Stimulated activated CD4-positive, alpha-beta T cell treated with anti-CD3 and anti-CD28 coated beads, TNF-alpha, amount 100 ng/mL, for 48 hours (primary cell): ENCODE data around the gene SDHAF3.
A peak's percentile ranks its signal among the peaks of the same experiment; 100 is the strongest.
"Not testable (repeated sequence)": the region's sequence is repeated elsewhere in the genome, so short reads cannot be mapped to it uniquely, and the experiment has no call there.

Experiments used
- DNase-seq, 3 donors: peaks; one replicate each; pipeline ENCODE4 v3.0.0-alpha.2; 2020; ENCODE audit warnings: low read depth in 3 of 3

Gene SDHAF3

DNA sequence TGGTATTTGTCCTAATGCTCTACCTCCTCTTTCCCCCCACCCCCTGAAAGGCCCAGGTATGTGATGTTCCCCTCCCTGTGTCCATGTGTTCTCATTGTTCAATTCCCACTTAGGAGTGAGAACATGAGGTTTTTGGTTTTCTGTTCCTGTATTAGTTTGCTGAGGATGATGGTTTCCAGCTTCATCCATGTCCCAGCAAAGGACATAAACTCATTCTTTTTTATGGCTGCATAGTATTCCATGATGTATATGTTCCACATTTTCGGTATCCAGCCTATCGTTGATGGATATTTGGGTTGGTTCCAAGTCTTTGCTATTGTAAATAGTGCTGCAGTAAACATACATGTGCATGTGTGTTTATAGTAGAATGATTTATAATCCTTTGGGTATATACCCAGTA is 5.6 kb downstream of the SDHAF3 start:
- DNase-seq: not testable (repeated sequence)

DNA sequence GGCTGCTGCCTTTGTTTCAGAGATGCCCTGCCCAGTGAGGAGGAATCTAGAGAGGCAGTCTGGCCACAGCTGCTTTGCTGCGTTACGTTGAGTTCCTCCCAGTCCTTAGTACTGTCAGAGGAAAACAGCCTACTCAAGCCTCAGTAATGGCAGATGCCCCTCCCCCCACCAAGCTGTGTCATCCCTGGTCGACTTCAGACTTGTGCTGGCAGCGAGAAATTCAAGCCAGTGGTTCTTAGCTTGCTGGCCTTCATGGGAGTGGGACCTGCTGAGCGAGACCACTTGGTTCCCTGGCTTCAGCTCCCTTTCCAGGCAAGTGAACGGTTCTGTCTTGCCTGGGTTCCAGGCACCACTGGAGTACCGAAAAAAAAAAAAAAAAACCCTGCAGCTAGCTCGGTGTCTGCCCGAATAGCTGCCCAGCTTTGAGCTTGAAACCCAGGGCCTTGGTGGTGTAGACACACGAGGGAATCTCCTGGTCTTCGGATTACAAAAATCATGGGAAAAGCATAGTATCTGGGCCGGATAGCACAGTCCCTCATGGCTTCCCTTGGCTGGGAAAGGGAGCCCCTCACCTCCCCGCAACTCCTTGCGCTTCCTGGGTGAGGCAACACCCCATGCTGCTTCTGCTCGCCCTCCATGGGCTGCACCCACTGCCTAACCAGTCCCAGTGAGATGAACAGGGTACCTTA is 9.1 kb downstream of the SDHAF3 start:
- no peak for DNase-seq

DNA sequence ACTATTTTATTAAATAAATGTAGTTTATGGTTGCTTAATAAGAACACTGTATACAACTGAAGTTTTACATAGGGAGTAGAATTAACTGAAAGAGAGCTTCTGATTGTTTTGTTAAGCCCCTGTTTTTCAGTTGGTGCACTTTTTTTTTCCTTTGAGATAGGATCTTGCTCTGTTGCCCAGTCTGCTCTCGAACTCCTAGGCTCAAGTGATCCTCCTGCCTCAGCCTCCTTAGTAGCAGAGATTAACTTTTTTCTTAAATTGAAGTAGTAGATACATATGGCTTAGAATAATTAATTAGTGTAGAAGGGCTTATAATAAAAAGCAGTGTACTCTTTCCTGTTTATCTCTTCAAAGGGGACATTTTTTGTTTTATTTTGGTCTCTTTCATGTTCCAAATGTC is 11.2 kb downstream of the SDHAF3 start:
- no peak for DNase-seq

GRCh38 chr7:97130417-97131139 is 13.1 kb downstream of the SDHAF3 start:
- DNase-seq: no peak

DNA sequence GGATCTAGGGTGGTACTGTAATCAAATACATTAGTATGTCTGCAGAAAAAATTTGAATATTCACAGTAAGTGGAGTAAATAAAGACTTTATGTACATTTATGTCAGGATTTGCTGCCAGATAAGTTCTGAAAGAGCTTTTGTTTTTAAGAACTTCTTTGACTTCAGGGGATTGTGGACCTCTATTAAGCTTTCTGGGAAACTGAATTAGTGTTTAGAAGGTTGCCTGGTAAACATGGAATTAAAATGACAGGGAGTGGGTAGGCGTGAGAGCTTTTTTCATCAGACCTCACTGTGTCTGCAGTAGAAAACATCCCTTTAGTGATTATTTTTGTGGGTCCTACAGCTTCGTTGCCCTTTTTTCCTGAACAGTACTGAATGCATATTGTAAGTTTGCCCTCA is 15.7 kb downstream of the SDHAF3 start:
- no peak for DNase-seq

DNA sequence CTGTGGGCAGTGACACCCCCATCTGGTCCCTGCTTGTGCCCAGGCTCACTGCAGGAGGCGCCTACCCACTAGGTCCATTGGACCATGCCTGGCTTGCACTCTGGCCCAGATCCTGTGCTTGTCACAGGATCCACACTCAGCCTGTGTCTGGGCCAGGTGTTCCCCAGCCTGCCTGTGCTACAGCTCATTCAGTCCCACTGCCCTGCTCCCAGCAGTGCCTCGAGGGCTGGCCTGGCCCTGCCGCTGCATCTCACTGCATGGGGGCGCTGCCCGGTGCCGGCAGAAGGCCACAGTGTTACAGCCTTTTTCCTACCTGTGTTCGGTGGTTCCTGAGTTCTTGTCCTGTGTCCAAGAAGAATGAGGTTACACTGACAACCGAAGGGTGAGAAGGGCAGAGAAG is 21.3 kb downstream of the SDHAF3 start:
- no peak for DNase-seq

- DNase-seq: no peak
Observed at GRCh38 chr7:97145068-97145467, 27.6 kb downstream of the SDHAF3 start.

DNA sequence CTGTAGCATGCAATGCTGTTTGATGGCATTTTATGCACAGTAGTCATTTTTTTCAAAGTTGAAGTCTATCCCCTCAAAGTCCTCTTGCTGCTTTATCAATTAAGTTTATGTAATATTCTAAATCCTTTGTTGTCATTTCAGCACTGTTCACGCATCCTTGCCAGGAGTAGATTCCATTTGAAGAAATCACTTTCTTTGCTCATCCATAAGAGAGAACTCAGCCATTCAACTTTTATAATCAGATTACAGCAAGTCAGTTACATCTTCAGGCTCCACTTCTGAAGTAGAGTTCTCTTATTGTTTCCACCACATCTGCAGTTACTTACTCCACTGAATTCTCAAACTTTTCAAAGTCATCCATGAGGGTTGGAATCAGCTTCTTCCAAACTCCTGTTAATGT is 32.3 kb downstream of the SDHAF3 start:
- no peak for DNase-seq

- no peak for DNase-seq
Observed at GRCh38 chr7:97155897-97156418, 38.5 kb downstream of the SDHAF3 start.

- DNase-seq: not testable (repeated sequence)
Observed at GRCh38 chr7:97159984-97160383, 42.5 kb downstream of the SDHAF3 start.

- DNase-seq: not testable (repeated sequence)
Observed at GRCh38 chr7:97161609-97162008, 44.1 kb downstream of the SDHAF3 start.

GRCh38 chr7:97166308-97166707 is 48.8 kb downstream of the SDHAF3 start:
- DNase-seq: no peak

DNA sequence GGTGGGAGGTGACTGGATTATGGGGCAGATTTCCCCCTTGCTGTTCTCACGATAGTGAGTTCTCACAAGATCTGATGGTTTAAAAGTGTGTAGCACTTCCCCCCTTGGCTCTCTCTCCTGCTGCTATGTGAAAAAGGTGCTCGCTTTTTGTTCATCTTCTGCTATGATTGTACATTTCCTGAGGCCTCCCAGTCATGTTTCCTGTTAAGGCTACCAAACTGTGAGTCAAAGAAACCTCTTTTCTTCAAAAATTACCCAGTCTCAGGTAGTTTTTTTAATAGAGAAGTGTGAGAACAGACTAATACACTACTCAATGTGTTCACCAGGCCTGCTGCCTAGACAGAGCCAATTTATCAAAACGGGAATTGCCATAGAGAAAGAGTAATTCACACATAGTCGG is 49.7 kb downstream of the SDHAF3 start:
- no peak for DNase-seq

- DNase-seq: no peak
Observed at GRCh38 chr7:97167749-97168148, 50.3 kb downstream of the SDHAF3 start.

DNA sequence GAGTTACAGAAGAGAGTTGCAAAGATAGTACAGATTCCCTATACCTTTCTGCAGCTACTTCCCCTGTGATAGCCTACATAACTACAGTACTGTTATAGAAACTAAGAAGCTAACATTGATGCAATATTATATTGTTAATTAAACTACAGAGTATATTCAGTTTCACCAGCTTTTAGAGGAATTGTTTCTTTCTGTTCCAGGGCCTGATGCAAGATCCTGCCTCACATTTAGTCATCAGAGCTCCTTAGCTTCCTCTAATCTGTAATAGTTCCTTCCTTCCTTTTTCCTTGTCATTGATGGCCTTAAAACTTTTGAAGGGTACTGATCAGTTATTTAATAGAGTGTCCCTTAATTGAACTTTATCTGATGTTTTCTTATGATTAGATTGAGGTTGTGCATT is 56.8 kb downstream of the SDHAF3 start:
- no peak for DNase-seq

GRCh38 chr7:97179454-97180104 is 62.1 kb downstream of the SDHAF3 start:
- DNase-seq: peak; percentile 5 to 40 (median 13)

GRCh38 chr7:97187067-97187466 is 69.6 kb downstream of the SDHAF3 start:
- no peak for DNase-seq

DNA sequence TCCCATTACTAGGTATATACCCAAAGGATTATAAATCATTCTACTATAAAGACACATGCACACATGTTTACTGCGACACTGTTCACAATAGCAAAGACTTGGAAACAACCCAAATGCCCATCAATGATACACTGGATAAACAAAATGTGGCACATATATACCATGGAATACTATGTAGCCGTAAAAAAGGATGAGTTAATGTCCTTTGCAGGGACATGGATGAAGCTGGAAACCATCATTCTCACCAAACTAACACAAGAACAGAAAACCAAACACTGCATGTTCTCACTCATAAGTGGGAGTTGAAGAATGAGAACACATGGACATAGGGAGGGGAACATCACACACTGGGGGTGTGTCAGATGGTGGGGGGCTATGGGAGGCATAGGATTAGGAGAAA is 78.7 kb downstream of the SDHAF3 start:
- DNase-seq: not testable (repeated sequence)

- no peak for DNase-seq
Observed at GRCh38 chr7:97198596-97198995, 81.1 kb downstream of the SDHAF3 start.

GRCh38 chr7:97200018-97200417 is 82.5 kb downstream of the SDHAF3 start:
- DNase-seq: no peak

DNA sequence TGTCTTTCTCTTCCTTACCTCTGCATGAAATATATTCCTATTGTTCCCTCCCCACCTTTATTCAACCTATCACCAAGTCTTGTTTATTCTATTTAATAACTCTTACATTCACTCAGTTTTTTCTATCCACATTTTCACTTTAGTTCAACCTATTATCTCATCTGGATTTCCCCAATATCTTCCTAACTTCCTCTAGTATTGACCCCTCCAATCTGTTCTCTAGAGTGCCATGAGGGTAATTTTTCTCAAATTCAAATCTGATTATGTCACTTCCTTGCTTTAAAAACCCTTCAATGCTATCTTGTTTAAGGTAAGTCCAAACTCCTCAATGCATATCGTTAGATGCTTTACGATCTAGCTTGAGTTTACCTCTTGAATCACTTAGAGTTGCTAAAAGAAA is 86.5 kb downstream of the SDHAF3 start:
- DNase-seq: no peak

GRCh38 chr7:97204821-97205220 is 87.3 kb downstream of the SDHAF3 start:
- no peak for DNase-seq

DNA sequence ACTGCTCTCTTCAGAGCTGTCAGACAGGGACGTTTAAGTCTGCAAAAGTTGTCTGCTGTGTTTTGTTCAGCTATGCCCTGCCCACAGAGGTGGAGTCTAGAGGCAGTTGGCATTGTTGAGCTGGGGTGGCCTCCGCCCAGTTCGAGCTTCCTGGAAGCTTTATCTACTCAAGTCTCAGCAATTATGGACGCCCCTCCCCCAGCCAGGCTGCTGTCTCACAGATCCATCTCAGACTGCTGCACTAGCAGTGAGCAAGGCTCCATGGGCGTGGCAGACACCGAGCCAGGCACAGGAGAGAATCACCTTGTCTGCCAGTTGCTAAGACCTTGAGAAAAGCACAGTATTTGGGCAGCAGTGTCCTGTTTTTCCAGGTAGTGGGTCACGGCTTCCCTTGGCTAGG is 98.1 kb downstream of the SDHAF3 start:
- no peak for DNase-seq
